ENCODE data around the gene COX19. TPM values are rescaled to one million over a fixed set of nuclear protein-coding genes. Genes with fewer than 3 reads are reported as not detected.

The COX19 gene
- total and polyA plus RNA-seq, 2 of the 13 experiments (the other 11 are each of a cell fraction or from before 2014, with no cell fraction given): 11.5 to 21.7 TPM

- no peak for TF ChIP-seq JUN (CRISPR knock-in tag; IDR thresholded peaks at IDR 0.05)
- TF ChIP-seq ZNF549 (CRISPR knock-in tag; IDR thresholded peaks at IDR 0.05): no peak
- TF ChIP-seq ZNF75D (CRISPR knock-in tag; IDR thresholded peaks at IDR 0.05; ENCODE audit: borderline replicate concordance): no peak
- peak; percentile 70 for TF ChIP-seq ZNF501 (CRISPR knock-in tag; IDR thresholded peaks at IDR 0.05)
- no peak for TF ChIP-seq DBP (CRISPR knock-in tag; IDR thresholded peaks at IDR 0.05; ENCODE audit: not compliant biosample characterization)
- TF ChIP-seq NAIF1 (CRISPR knock-in tag; IDR thresholded peaks at IDR 0.05; ENCODE audit: borderline replicate concordance): no peak
- peak; percentile 73; the same call in 1 of the 2 replicates for TF ChIP-seq TGIF2 (CRISPR knock-in tag; IDR thresholded peaks at IDR 0.05)
- no peak for TF ChIP-seq SNAPC2 (CRISPR knock-in tag; IDR thresholded peaks at IDR 0.05)
- TF ChIP-seq, protein P1, sequence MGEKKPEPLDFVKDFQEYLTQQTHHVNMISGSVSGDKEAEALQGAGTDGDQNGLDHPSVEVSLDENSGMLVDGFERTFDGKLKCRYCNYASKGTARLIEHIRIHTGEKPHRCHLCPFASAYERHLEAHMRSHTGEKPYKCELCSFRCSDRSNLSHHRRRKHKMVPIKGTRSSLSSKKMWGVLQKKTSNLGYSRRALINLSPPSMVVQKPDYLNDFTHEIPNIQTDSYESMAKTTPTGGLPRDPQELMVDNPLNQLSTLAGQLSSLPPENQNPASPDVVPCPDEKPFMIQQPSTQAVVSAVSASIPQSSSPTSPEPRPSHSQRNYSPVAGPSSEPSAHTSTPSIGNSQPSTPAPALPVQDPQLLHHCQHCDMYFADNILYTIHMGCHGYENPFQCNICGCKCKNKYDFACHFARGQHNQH (CRISPR knock-in tag; IDR thresholded peaks at IDR 0.05): no peak
- no peak for TF ChIP-seq SOX5 (CRISPR knock-in tag; IDR thresholded peaks at IDR 0.05; ENCODE audit: borderline replicate concordance)
- TF ChIP-seq MTA1 (CRISPR knock-in tag; IDR thresholded peaks at IDR 0.05; ENCODE audit: borderline replicate concordance): no peak
- no peak for TF ChIP-seq SIX1 (CRISPR knock-in tag; IDR thresholded peaks at IDR 0.05; ENCODE audit: borderline replicate concordance)
- TF ChIP-seq POLR2G (IDR thresholded peaks at IDR 0.05; ENCODE audit: low read depth, low read length): peak; percentile 37; the same call in 1 of the 2 replicates
- TF ChIP-seq SKIL (CRISPR knock-in tag; IDR thresholded peaks at IDR 0.05; ENCODE audit: borderline replicate concordance): no peak
- no peak for TF ChIP-seq KMT2A (CRISPR knock-in tag; IDR thresholded peaks at IDR 0.05)
- no peak for TF ChIP-seq KDM1A (CRISPR knock-in tag; IDR thresholded peaks at IDR 0.05)
- TF ChIP-seq ZNF792 (CRISPR knock-in tag; IDR thresholded peaks at IDR 0.05): no peak
- no peak for TF ChIP-seq HNRNPK (IDR thresholded peaks at IDR 0.05; ENCODE audit: low read depth, low read length, poor library complexity, severe bottlenecking)
- TF ChIP-seq HINFP (CRISPR knock-in tag; IDR thresholded peaks at IDR 0.05; ENCODE audit: low read depth): no peak
- no peak for TF ChIP-seq ZNF207 (IDR thresholded peaks at IDR 0.05; ENCODE audit: borderline replicate concordance)
- TF ChIP-seq ZBTB7B (CRISPR knock-in tag; IDR thresholded peaks at IDR 0.05): no peak
- TF ChIP-seq HNF4G (IDR thresholded peaks at IDR 0.05; ENCODE audit: borderline replicate concordance, low read depth, low read length): no peak
- TF ChIP-seq HNF4G (CRISPR knock-in tag; IDR thresholded peaks at IDR 0.05; ENCODE audit: borderline replicate concordance, low read depth): no peak
- TF ChIP-seq, protein P2, sequence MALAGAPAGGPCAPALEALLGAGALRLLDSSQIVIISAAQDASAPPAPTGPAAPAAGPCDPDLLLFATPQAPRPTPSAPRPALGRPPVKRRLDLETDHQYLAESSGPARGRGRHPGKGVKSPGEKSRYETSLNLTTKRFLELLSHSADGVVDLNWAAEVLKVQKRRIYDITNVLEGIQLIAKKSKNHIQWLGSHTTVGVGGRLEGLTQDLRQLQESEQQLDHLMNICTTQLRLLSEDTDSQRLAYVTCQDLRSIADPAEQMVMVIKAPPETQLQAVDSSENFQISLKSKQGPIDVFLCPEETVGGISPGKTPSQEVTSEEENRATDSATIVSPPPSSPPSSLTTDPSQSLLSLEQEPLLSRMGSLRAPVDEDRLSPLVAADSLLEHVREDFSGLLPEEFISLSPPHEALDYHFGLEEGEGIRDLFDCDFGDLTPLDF (CRISPR knock-in tag; IDR thresholded peaks at IDR 0.05): 0 out of 2 replicates have a peak, but pooled peaks have one; percentile 16
These were observed 21.6 kb downstream of the COX19 start (continued) for GRCh38 chr7:953547-954327.
